HepG2 (cell line): ENCODE measurements around the gene PRSS3. TPM values are rescaled to one million over a fixed set of nuclear protein-coding genes. Genes with fewer than 3 reads are reported as not detected.
"Not testable (repeated sequence)": the region's sequence is repeated elsewhere in the genome, so short reads cannot be mapped to it uniquely, and the experiment has no call there.

Experiments used
- ATAC-seq: fragments of 200-7000 bp; cut with Tn5 transposase; 3 replicates; pipeline ENCODE4 v1.9.1; 2020; ENCODE audit warnings: mild to moderate bottlenecking, moderate library complexity
- BruUV-seq: library from RNA; stranded (reverse); fragments of 400-500 nt; replicated peaks from 2 replicates; lab custom pipeline; 2021; lab: Mats Ljungman, UMichigan
- CTCF ChIA-PET: fragments of 300-600 bp; formaldehyde crosslinking; extraction: SDS; loops from one replicate; lab custom pipeline; 2021; ENCODE audit warnings: low total read pairs, inconsistent platforms, low intra/inter-chr PET ratio; lab: Yijun Ruan, JAX
- POLR2A ChIA-PET: fragments of 350-600 bp; sonication (Branson Sonifier 250); formaldehyde crosslinking; loops from one replicate; lab custom pipeline; 2020; ENCODE audit warnings: antibody characterized with exemption, inconsistent platforms; lab: Yijun Ruan, JAX
- DNase-seq: peaks from one replicate; pipeline ENCODE4 v3.0.0-alpha.2; 2015; ENCODE audit warnings: low spot score
- FAIRE-seq: peaks from 3 replicates; lab custom pipeline; 2011; peaks lifted over from hg19 to GRCh38; lab: Jason Lieb, UNC
- H2AFZ ChIP-seq: one replicate; pipeline ENCODE4 v1.6.1; 2011; ENCODE audit warnings: low read length, inconsistent platforms
- H3K27ac ChIP-seq: fragments of 300-600 bp; 3 replicates; pipeline ENCODE4 v1.8.0; 2011; ENCODE audit warnings: mixed run types, mild to moderate bottlenecking, mixed read lengths, low read length, inconsistent platforms; ENCODE audit not compliant: insufficient read depth; ENCODE audit errors: extremely low read length
- H3K27me3 ChIP-seq, 2 experiments: fragments of 200-600 bp in 1 of 2; 2 replicates in 1 of 2; 3 replicates in 1 of 2; pipeline versions ENCODE4 v1.6.0 to v1.8.0; 2011; ENCODE audit warnings: low read length in 2 of 2, mild to moderate bottlenecking in 2 of 2, moderate library complexity in 2 of 2, inconsistent platforms in 1 of 2; ENCODE audit not compliant: insufficient read depth in 2 of 2, control insufficient read depth in 1 of 2
- H3K36me3 ChIP-seq, 2 experiments: fragments of 200-600 bp in 1 of 2; replicated peaks in 1 of 2; 2 replicates in 1 of 2; 3 replicates in 1 of 2; pipeline versions ENCODE4 v1.5.1 to v1.8.0; 2011; ENCODE audit warnings: low read length in 2 of 2, inconsistent platforms in 1 of 2; ENCODE audit not compliant: insufficient read depth in 2 of 2, control insufficient read depth in 1 of 2
- H3K4me1 ChIP-seq: 2 replicates; pipeline ENCODE4 v1.5.1; 2012; ENCODE audit warnings: low read length, inconsistent platforms; ENCODE audit not compliant: insufficient read depth
- H3K4me2 ChIP-seq: 2 replicates; pipeline ENCODE4 v1.6.0; 2011; ENCODE audit warnings: low read depth, low read length, inconsistent platforms
- H3K4me3 ChIP-seq, 3 experiments: fragments of 200-600 bp in 1 of 3; sonication (generic), shearing (Covaris generic) in 1 of 3; replicated peaks in 1 of 3; 2 replicates each; pipeline ENCODE4 v1.5.1; 2011 to 2016; ENCODE audit warnings: low read length in 3 of 3, inconsistent platforms in 2 of 3, low read depth in 2 of 3, mild to moderate bottlenecking in 2 of 3, control low read depth in 1 of 3, mixed read lengths in 1 of 3; ENCODE audit not compliant: insufficient read depth in 1 of 3
- H3K79me2 ChIP-seq: one replicate; pipeline ENCODE4 v1.6.1; 2011; ENCODE audit warnings: low read length, inconsistent platforms; ENCODE audit not compliant: insufficient read depth
- H3K9ac ChIP-seq: 2 replicates; pipeline ENCODE4 v1.6.0; 2011; ENCODE audit warnings: mild to moderate bottlenecking, low read depth, low read length, inconsistent platforms; ENCODE audit not compliant: insufficient read depth
- H3K9me3 ChIP-seq: 2 replicates; pipeline ENCODE4 v1.5.1; 2012; ENCODE audit warnings: mild to moderate bottlenecking, low read length
- H4K20me1 ChIP-seq: 2 replicates; pipeline ENCODE4 v1.6.0; 2011; ENCODE audit warnings: inconsistent platforms, mild to moderate bottlenecking, low read length, moderate library complexity; ENCODE audit not compliant: insufficient read depth
- ZNF460 ChIP-seq: sonication (generic); formaldehyde crosslinking; IDR thresholded peaks from 2 replicates; pipeline ENCODE4 v1.5.1; 2020; ENCODE audit warnings: missing genetic modification reagents, mild to moderate bottlenecking, borderline replicate concordance
- WGBS: methylation state at CpG from one replicate; pipeline ENCODE4 v1.1.6; 2017; ENCODE audit warnings: low lambda C conversion rate; 5-methylcytosine and 5-hydroxymethylcytosine counted together
- in situ Hi-C: cut with HindIII; loops from 2 replicates; pipeline ENCODE4 v1.10.0; 2017; ENCODE audit warnings: low pct_unique_long_range_greater_than_20kb; ENCODE audit not compliant: extremely low pct_ligation_motif_present
- intact Hi-C: fragments of 100-400 bp; cut with micrococcal nuclease; formaldehyde crosslinking; loops from one replicate; pipeline ENCODE4 v1.10.0; 2022; ENCODE audit not compliant: unreplicated experiment
- polyA plus RNA-seq, 8 experiments: library from polyadenylated mRNA; depleted of rRNA in 3 of 8; stranded (reverse) in 7 of 8; unstranded in 1 of 8; fragments of >200 nt; fragmentation: Illumina TruSeq in 4 of 8; extraction: Trizol in 4 of 8; gene quantifications; 2 replicates each; pipeline versions ENCODE4 v1.2.1 to v1.2.3, GENCODE V29; 2011 to 2016; ENCODE audit warnings: low read depth in 4 of 8, missing spikeins in 1 of 8, mixed read lengths in 1 of 8; ENCODE audit not compliant: insufficient read depth in 1 of 8
- total RNA-seq, 5 experiments: library from RNA; depleted of rRNA; stranded (reverse); fragments of >200 nt; fragmentation: Illumina TruSeq; extraction: Trizol; gene quantifications; 2 replicates each; pipeline ENCODE4 v1.2.3, GENCODE V29; 2016; ENCODE audit warnings: low read depth in 1 of 5

Gene PRSS3
- total and polyA plus RNA-seq, 2 of the 13 experiments (the other 11 are each of a cell fraction or from before 2014, with no cell fraction given): not detected

- H3K27ac ChIP-seq, POLR2A ChIA-PET, in situ Hi-C loops, H2AFZ ChIP-seq, DNase-seq, H3K4me1 ChIP-seq, CTCF ChIA-PET, H3K4me2 ChIP-seq, H3K4me3 ChIP-seq, H3K36me3 ChIP-seq, H3K27me3 ChIP-seq, intact Hi-C loops, BruUV-seq, ATAC-seq, H3K9ac ChIP-seq, FAIRE-seq, H3K9me3 ChIP-seq, H4K20me1 ChIP-seq: not testable (repeated sequence)
- 100% methylated on average over 11 of the region's 11 CpGs for WGBS
- peaks cover 81% of the 10 kb centered on the region for H3K79me2 ChIP-seq
- peak; percentile 86 for TF ChIP-seq ZNF460 (CRISPR knock-in tag)
These were observed 31.9 kb downstream of the PRSS3 start for GRCh38 chr9:33827285-33827684.

DNA sequence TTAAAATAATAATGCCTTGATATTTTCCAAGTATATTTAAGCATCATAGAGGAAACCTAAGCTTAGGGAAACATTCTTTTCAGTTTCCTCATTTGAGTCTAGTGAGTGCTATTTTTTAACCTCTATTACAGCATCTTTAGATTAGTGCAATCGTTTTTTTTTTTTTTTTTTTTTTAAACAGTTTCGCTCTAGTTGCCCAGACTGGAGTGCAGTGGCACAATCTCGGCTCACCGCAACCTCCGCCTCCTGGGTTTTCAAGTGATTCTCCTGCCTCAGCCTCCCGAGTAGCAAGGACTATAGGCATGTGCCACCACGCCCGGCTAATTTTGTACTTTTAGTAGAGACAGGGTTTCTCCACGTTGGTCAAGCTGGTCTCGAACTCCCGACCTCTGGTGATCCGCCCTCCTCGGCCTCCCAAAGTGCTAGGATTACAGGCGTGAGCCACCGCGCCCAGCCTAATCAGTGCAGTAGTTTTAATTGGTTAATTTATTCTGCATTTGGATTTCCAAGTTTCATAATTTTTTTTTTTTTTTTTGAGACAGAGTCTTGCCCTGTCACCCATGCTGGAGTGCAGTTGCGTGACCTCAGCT, 34.4 kb downstream of the PRSS3 start:
- H3K4me2 ChIP-seq, CTCF ChIA-PET, in situ Hi-C loops, intact Hi-C loops, ATAC-seq, H3K4me3 ChIP-seq, H3K9ac ChIP-seq, POLR2A ChIA-PET, H3K27me3 ChIP-seq, DNase-seq, H2AFZ ChIP-seq, H3K9me3 ChIP-seq, BruUV-seq, H3K4me1 ChIP-seq, H3K27ac ChIP-seq, FAIRE-seq: not testable (repeated sequence)
- Histone ChIP-seq H3K79me2 (peaks cover 87% of the 10 kb centered on the region), H3K36me3 (peaks cover 3 to 14% of the 10 kb centered on the region in 2 experiments; a peak in 1 of 5 replicates), H4K20me1 (0 out of 2 replicates have a peak, but pooled peaks cover 16% of the 10 kb centered on the region)
- WGBS: 97% methylated on average over 17 of the region's 17 CpGs
